HepG2 (cell line): ENCODE measurements around the gene FCHO1. TPM values are rescaled to one million over a fixed set of nuclear protein-coding genes. Genes with fewer than 3 reads are reported as not detected.

Source experiments
- CBX2 ChIP-seq, 2 experiments: fragments of 200-600 bp in 1 of 2; sonication (generic); formaldehyde crosslinking in 1 of 2; IDR thresholded peaks; 2 replicates each; pipeline versions ENCODE4 v1.7.0 to v1.8.1; 2018 to 2022; ENCODE audit warnings: low read depth in 2 of 2, low read length in 1 of 2, mild to moderate bottlenecking in 1 of 2, missing genetic modification reagents in 1 of 2
- MAFK ChIP-seq, 2 experiments: IDR thresholded peaks in 1 of 2; conservative IDR thresholded peaks in 1 of 2; 2 replicates each; pipeline ENCODE4 v1.6.1; 2011; ENCODE audit warnings: improper control_type of control experiment in 2 of 2, low read length in 2 of 2
- MATR3 ChIP-seq: sonication (generic); formaldehyde crosslinking; IDR thresholded peaks from 2 replicates; pipeline ENCODE4 v1.4.0; 2020; ENCODE audit warnings: missing genetic modification reagents
- MIER2 ChIP-seq: IDR thresholded peaks from 2 replicates; pipeline ENCODE4 v1.6.1; 2016; ENCODE audit warnings: missing biosample characterization, missing genetic modification reagents
- NFYB ChIP-seq: sonication (generic); formaldehyde crosslinking; IDR thresholded peaks from 2 replicates; pipeline ENCODE4 v1.4.0; 2020; ENCODE audit warnings: missing genetic modification reagents
- NPAS2 ChIP-seq: sonication (generic); formaldehyde crosslinking; IDR thresholded peaks from 2 replicates; pipeline ENCODE4 v1.8.0; 2022; ENCODE audit warnings: mild to moderate bottlenecking, missing genetic modification reagents, borderline replicate concordance
- NR2C2 ChIP-seq: sonication (generic); formaldehyde crosslinking; IDR thresholded peaks from 2 replicates; pipeline ENCODE4 v1.4.0; 2020; ENCODE audit warnings: missing genetic modification reagents, mild to moderate bottlenecking, moderate library complexity, borderline replicate concordance
- PCBP2 ChIP-seq: fragments of 200-400 bp; formaldehyde crosslinking; optimal IDR thresholded peaks from 2 replicates; pipeline ENCODE3; 2018; ENCODE audit warnings: low read length, low read depth; ENCODE audit not compliant: poor library complexity, severe bottlenecking
- RFXAP ChIP-seq: sonication (generic); formaldehyde crosslinking; IDR thresholded peaks from 2 replicates; pipeline ENCODE4 v1.4.0; 2020; ENCODE audit warnings: missing genetic modification reagents, borderline replicate concordance
- SCMH1 ChIP-seq: sonication (generic); formaldehyde crosslinking; IDR thresholded peaks from 2 replicates; pipeline ENCODE4 v1.9.0; 2021; ENCODE audit warnings: missing genetic modification reagents, mild to moderate bottlenecking, borderline replicate concordance
- ZNF225 ChIP-seq: sonication (generic); formaldehyde crosslinking; IDR thresholded peaks from 2 replicates; pipeline ENCODE4 v1.4.0; 2020; ENCODE audit warnings: mild to moderate bottlenecking, missing genetic modification reagents
- ZNF232 ChIP-seq: sonication (generic); formaldehyde crosslinking; IDR thresholded peaks from 2 replicates; pipeline ENCODE4 v1.4.0; 2020; ENCODE audit warnings: missing genetic modification reagents, borderline replicate concordance
- ZNF660 ChIP-seq: sonication (generic); formaldehyde crosslinking; IDR thresholded peaks from 2 replicates; pipeline ENCODE4 v1.5.1; 2020; ENCODE audit warnings: mild to moderate bottlenecking, low read depth, missing genetic modification reagents, borderline replicate concordance
- polyA plus RNA-seq, 8 experiments: library from polyadenylated mRNA; depleted of rRNA in 3 of 8; stranded (reverse) in 7 of 8; unstranded in 1 of 8; fragments of >200 nt; fragmentation: Illumina TruSeq in 4 of 8; extraction: Trizol in 4 of 8; gene quantifications; 2 replicates each; pipeline versions ENCODE4 v1.2.1 to v1.2.3, GENCODE V29; 2011 to 2016; ENCODE audit warnings: low read depth in 4 of 8, missing spikeins in 1 of 8, mixed read lengths in 1 of 8; ENCODE audit not compliant: insufficient read depth in 1 of 8
- total RNA-seq, 5 experiments: library from RNA; depleted of rRNA; stranded (reverse); fragments of >200 nt; fragmentation: Illumina TruSeq; extraction: Trizol; gene quantifications; 2 replicates each; pipeline ENCODE4 v1.2.3, GENCODE V29; 2016; ENCODE audit warnings: low read depth in 1 of 5
- TF ChIP-seq, protein P1 (sequence below): sonication (generic); formaldehyde crosslinking; IDR thresholded peaks from 2 replicates; pipeline ENCODE4 v1.8.1; 2023; ENCODE audit warnings: missing genetic modification reagents, inconsistent platforms, borderline replicate concordance
- TF ChIP-seq, protein P2 (sequence below): IDR thresholded peaks from 2 replicates; pipeline ENCODE4 v1.6.1; 2012; ENCODE audit warnings: inconsistent platforms
- TF ChIP-seq, protein P3 (sequence below): sonication (generic); formaldehyde crosslinking; IDR thresholded peaks from 2 replicates; pipeline ENCODE4 v1.9.0; 2021; ENCODE audit warnings: missing genetic modification reagents, mild to moderate bottlenecking, borderline replicate concordance
- TF ChIP-seq, protein P4 (sequence below): sonication (generic); formaldehyde crosslinking; IDR thresholded peaks from 2 replicates; pipeline ENCODE4 v1.4.0; 2020; ENCODE audit warnings: missing genetic modification reagents
- TF ChIP-seq, protein P5 (sequence below): sonication (generic); formaldehyde crosslinking; IDR thresholded peaks from 2 replicates; pipeline ENCODE4 v1.5.1; 2020; ENCODE audit warnings: mild to moderate bottlenecking, missing genetic modification reagents, borderline replicate concordance
- TF ChIP-seq, protein P6 (sequence below): sonication (generic); formaldehyde crosslinking; IDR thresholded peaks from 2 replicates; pipeline ENCODE4 v1.4.0; 2020; ENCODE audit warnings: mild to moderate bottlenecking, missing genetic modification reagents

The FCHO1 gene
- total and polyA plus RNA-seq, 2 of the 13 experiments (the other 11 are each of a cell fraction or from before 2014, with no cell fraction given): 1.3 to 3.1 TPM

DNA sequence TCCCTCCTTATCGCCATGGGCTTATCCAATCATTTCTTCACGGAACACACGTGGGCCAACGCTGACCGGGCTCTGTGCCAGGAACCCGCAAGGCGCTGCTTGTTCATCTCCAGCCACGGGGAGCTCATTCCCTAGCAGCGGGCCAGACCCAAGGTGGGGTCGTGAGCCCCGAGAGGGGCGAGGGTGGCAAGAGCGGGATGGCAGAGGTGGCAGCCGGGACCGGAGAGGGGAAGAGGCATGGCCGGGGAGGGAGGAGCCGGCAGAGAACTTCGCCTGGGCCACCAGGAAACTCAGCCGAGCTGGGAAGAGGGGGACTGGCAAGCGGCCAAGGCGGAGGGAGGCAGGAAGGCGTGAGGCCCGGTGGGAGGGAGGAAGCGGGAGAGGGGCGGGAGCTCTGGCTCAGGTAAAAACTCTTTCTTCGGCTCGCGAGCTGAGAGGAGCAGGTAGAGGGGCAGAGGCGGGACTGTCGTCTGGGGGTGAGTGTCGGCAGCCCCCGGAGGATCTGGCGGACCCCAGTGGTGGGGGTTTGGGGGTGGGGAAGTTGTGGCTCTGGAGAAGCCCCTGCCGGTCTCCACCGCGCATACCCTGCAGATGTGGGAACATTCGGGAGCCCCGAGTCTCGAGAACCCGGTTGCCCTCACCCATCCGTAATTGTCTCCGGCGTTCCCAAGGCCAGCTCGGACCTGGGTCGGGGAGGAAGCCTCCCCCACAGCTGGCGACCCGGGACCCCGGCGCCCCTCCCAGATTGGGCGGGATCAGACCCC lies 43.6 kb downstream of the FCHO1 start, which contains the start of gene B3GNT3 (continued):
- TF ChIP-seq, protein P1, sequence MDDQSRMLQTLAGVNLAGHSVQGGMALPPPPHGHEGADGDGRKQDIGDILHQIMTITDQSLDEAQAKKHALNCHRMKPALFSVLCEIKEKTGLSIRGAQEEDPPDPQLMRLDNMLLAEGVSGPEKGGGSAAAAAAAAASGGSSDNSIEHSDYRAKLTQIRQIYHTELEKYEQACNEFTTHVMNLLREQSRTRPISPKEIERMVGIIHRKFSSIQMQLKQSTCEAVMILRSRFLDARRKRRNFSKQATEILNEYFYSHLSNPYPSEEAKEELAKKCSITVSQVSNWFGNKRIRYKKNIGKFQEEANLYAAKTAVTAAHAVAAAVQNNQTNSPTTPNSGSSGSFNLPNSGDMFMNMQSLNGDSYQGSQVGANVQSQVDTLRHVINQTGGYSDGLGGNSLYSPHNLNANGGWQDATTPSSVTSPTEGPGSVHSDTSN (CRISPR knock-in tag): no peak
- TF ChIP-seq NFYB: peak; percentile 47; the same call in 1 of the 2 replicates
- TF ChIP-seq ZNF225 (CRISPR knock-in tag): no peak
- TF ChIP-seq, protein P2, sequence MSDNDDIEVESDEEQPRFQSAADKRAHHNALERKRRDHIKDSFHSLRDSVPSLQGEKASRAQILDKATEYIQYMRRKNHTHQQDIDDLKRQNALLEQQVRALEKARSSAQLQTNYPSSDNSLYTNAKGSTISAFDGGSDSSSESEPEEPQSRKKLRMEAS: peak; percentile 66
- TF ChIP-seq ZNF232: no peak
- TF ChIP-seq, protein P3, sequence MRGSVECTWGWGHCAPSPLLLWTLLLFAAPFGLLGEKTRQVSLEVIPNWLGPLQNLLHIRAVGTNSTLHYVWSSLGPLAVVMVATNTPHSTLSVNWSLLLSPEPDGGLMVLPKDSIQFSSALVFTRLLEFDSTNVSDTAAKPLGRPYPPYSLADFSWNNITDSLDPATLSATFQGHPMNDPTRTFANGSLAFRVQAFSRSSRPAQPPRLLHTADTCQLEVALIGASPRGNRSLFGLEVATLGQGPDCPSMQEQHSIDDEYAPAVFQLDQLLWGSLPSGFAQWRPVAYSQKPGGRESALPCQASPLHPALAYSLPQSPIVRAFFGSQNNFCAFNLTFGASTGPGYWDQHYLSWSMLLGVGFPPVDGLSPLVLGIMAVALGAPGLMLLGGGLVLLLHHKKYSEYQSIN (CRISPR knock-in tag): no peak
- TF ChIP-seq MATR3 (CRISPR knock-in tag): no peak
- TF ChIP-seq, protein P4, sequence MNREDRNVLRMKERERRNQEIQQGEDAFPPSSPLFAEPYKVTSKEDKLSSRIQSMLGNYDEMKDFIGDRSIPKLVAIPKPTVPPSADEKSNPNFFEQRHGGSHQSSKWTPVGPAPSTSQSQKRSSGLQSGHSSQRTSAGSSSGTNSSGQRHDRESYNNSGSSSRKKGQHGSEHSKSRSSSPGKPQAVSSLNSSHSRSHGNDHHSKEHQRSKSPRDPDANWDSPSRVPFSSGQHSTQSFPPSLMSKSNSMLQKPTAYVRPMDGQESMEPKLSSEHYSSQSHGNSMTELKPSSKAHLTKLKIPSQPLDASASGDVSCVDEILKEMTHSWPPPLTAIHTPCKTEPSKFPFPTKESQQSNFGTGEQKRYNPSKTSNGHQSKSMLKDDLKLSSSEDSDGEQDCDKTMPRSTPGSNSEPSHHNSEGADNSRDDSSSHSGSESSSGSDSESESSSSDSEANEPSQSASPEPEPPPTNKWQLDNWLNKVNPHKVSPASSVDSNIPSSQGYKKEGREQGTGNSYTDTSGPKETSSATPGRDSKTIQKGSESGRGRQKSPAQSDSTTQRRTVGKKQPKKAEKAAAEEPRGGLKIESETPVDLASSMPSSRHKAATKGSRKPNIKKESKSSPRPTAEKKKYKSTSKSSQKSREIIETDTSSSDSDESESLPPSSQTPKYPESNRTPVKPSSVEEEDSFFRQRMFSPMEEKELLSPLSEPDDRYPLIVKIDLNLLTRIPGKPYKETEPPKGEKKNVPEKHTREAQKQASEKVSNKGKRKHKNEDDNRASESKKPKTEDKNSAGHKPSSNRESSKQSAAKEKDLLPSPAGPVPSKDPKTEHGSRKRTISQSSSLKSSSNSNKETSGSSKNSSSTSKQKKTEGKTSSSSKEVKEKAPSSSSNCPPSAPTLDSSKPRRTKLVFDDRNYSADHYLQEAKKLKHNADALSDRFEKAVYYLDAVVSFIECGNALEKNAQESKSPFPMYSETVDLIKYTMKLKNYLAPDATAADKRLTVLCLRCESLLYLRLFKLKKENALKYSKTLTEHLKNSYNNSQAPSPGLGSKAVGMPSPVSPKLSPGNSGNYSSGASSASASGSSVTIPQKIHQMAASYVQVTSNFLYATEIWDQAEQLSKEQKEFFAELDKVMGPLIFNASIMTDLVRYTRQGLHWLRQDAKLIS (CRISPR knock-in tag): no peak
- no peak for TF ChIP-seq ZNF660 (CRISPR knock-in tag)
- TF ChIP-seq SCMH1 (CRISPR knock-in tag): no peak
- TF ChIP-seq CBX2 (IDR thresholded peaks at IDR 0.05; ENCODE audit: low read depth, low read length): no peak
- TF ChIP-seq CBX2 (CRISPR knock-in tag; IDR thresholded peaks at IDR 0.05; ENCODE audit: low read depth): no peak
- no peak for TF ChIP-seq RFXAP (CRISPR knock-in tag)
- no peak for TF ChIP-seq MIER2
- no peak for TF ChIP-seq NR2C2 (CRISPR knock-in tag)
- no peak for TF ChIP-seq PCBP2
- TF ChIP-seq, protein P5, sequence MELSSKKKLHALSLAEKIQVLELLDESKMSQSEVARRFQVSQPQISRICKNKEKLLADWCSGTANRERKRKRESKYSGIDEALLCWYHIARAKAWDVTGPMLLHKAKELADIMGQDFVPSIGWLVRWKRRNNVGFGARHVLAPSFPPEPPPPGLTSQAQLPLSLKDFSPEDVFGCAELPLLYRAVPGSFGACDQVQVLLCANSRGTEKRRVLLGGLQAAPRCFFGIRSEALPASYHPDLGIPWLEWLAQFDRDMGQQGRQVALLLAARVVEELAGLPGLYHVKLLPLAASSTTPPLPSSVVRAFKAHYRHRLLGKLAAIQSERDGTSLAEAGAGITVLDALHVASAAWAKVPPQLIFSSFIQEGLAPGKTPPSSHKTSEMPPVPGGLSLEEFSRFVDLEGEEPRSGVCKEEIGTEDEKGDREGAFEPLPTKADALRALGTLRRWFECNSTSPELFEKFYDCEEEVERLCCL (CRISPR knock-in tag): no peak
- TF ChIP-seq NPAS2 (CRISPR knock-in tag): no peak
- TF ChIP-seq MAFK (conservative IDR thresholded peaks at IDR 0.05 in 1 of 2, IDR thresholded peaks at IDR 0.05 in 1 of 2; ENCODE audit: low read length in 2 of 2): no peak
- TF ChIP-seq, protein P6, sequence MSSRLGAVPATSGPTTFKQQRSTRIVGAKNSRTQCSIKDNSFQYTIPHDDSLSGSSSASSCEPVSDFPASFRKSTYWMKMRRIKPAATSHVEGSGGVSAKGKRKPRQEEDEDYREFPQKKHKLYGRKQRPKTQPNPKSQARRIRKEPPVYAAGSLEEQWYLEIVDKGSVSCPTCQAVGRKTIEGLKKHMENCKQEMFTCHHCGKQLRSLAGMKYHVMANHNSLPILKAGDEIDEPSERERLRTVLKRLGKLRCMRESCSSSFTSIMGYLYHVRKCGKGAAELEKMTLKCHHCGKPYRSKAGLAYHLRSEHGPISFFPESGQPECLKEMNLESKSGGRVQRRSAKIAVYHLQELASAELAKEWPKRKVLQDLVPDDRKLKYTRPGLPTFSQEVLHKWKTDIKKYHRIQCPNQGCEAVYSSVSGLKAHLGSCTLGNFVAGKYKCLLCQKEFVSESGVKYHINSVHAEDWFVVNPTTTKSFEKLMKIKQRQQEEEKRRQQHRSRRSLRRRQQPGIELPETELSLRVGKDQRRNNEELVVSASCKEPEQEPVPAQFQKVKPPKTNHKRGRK (CRISPR knock-in tag): no peak
